PC-9 (cell line): Measurements from ENCODE around the gene SLC2A4RG.

Source experiments
- CTCF ChIP-seq: fragments of 200-600 bp; sonication (generic); conservative IDR thresholded peaks from 2 replicates; pipeline ENCODE4 v1.6.1; 2017; ENCODE audit warnings: mixed run types, antibody characterized with exemption, mild to moderate bottlenecking, moderate library complexity
- EZH2 ChIP-seq: fragments of 200-600 bp; sonication (generic); IDR thresholded peaks from 2 replicates; pipeline ENCODE4 v1.8.0; 2017; ENCODE audit warnings: antibody characterized with exemption, low read depth

GRCh38 chr20:63741676-63742380, 2.3 kb downstream of the SLC2A4RG start:
- TF ChIP-seq CTCF (no peak), EZH2 (no peak)
